Gastroesophageal sphincter (tissue), 3 donors: ENCODE data around the gene FAXDC2.

Experiments
- CTCF ChIP-seq, 4 experiments: fragments of 200-600 bp in 2 of 4; fragments of 450-650 bp in 2 of 4; sonication (generic) in 1 of 4; IDR thresholded peaks; one replicate each; pipeline ENCODE4 v1.5.1; 2017 to 2019; ENCODE audit warnings: antibody characterized with exemption in 4 of 4, mild to moderate bottlenecking in 2 of 4, moderate library complexity in 2 of 4
- POLR2A ChIP-seq, 2 donors: fragments of 450-650 bp; IDR thresholded peaks; one replicate each; pipeline ENCODE4 v1.6.1; 2017; ENCODE audit warnings: antibody characterized with exemption in 2 of 2, mild to moderate bottlenecking in 2 of 2, moderate library complexity in 1 of 2
- POLR2AphosphoS5 ChIP-seq: sonication (generic); formaldehyde crosslinking; IDR thresholded peaks from one replicate; pipeline ENCODE4 v1.6.1; 2017; ENCODE audit warnings: antibody characterized with exemption

GRCh38 chr5:154800582-154800981 lies 49.8 kb downstream of the FAXDC2 start:
- TF ChIP-seq CTCF (IDR thresholded peaks at IDR 0.05) = no peak
- no peak for TF ChIP-seq POLR2AphosphoS5
- no peak for TF ChIP-seq POLR2A (IDR thresholded peaks at IDR 0.05)
